ENCODE data around the gene IL4. TPM values are rescaled to one million over a fixed set of nuclear protein-coding genes. Genes with fewer than 3 reads are reported as not detected.

The IL4 gene
- polyA plus RNA-seq, 6 donors from 2014 or later: not detected

- DNase-seq: no peak
- Mint-ChIP-seq H3K4me1 (peaks cover 9 to 16% (median 14%) of the 10 kb centered on the region in 3 donors), H3K36me3 (no peaks in the 10 kb centered on the region), H3K27me3 (peaks cover 6 to 26% (median 26%) of the 10 kb centered on the region in 3 donors), H3K9me3 (no peaks in the 10 kb centered on the region), H3K27ac (no peak overlapping the region), H3K4me3 (no peak overlapping the region)
- ATAC-seq (ENCODE audit: low read depth in 2 of 2): no peak
Measured at GRCh38 chr5:132662004-132662401, 11.8 kb upstream of the IL4 start.

- Mint-ChIP-seq H3K27me3 (peaks cover 0 to 16% (median 15%) of the 10 kb centered on the region in 3 donors), H3K4me3 (peak overlapping the region in 1 of 8 donors; percentile 12), H3K4me1 (peaks cover 9 to 12% (median 12%) of the 10 kb centered on the region in 3 donors), H3K36me3 (no peaks in the 10 kb centered on the region), H3K9me3 (no peaks in the 10 kb centered on the region), H3K27ac (peak overlapping the region in 2 of 6 donors; percentile 65 to 94)
- ATAC-seq (ENCODE audit: low read depth in 2 of 2): peak; percentile 38 to 46
- DNase-seq: no peak
Measured at GRCh38 chr5:132662925-132663770, 10.6 kb upstream of the IL4 start.

- H3K4me1 Mint-ChIP-seq: peaks cover 9 to 12% (median 12%) of the 10 kb centered on the region in 3 donors
- peak in 1 of 2 donors; percentile 21 for ATAC-seq (ENCODE audit: low read depth in 2 of 2)
- no peak for DNase-seq
- peak overlapping the region in 2 of 6 donors; percentile 29 to 81 for H3K27ac Mint-ChIP-seq
- H3K9me3 Mint-ChIP-seq: no peaks in the 10 kb centered on the region
- peak overlapping the region in 1 of 8 donors; percentile 39 for H3K4me3 Mint-ChIP-seq
- H3K27me3 Mint-ChIP-seq: peaks cover 0 to 8% (median 8%) of the 10 kb centered on the region in 3 donors
- H3K36me3 Mint-ChIP-seq: no peaks in the 10 kb centered on the region
Measured at GRCh38 chr5:132663771-132664695, 9.8 kb upstream of the IL4 start.

DNA sequence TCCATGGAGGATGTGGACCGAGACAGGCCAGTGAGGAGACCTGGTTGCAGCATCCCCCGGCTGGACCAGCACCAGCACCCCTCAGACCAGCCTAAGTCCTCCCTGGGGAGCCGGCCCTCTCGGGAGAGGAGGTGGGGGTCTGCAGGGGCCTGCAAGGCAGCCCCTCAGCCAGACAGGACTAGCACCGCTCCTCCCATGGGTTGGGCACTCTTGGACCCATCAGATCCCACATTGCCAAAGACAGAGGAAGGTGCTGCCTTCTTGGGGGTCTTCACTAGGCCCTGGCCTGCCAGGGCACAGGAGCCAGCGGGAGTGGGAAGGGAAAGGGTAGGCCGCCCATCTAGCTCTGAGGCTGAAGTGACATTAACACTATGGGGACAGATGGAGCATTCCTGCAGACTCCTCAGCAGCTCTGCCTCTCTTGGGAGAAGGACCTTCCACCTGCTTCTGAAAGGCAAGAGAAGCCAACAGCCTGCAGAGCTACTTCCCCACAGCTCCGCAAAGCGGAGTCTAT, 9.0 kb upstream of the IL4 start:
- DNase-seq (no peak), ATAC-seq (ENCODE audit: low read depth in 2 of 2) (no peak)
- Mint-ChIP-seq H3K27me3 (peaks cover 0 to 10% (median 7%) of the 10 kb centered on the region in 3 donors), H3K27ac (peak overlapping the region in 1 of 6 donors; percentile 81), H3K9me3 (no peaks in the 10 kb centered on the region), H3K4me1 (peaks cover 9 to 12% (median 12%) of the 10 kb centered on the region in 3 donors), H3K36me3 (no peaks in the 10 kb centered on the region), H3K4me3 (no peak overlapping the region)

GRCh38 chr5:132665574-132666080, 8.2 kb upstream of the IL4 start:
- H3K36me3 Mint-ChIP-seq: no peaks in the 10 kb centered on the region
- DNase-seq: no peak
- ATAC-seq (ENCODE audit: low read depth in 2 of 2): no peak
- H3K4me1 Mint-ChIP-seq: peaks cover 9 to 12% (median 12%) of the 10 kb centered on the region in 3 donors
- no peak overlapping the region for H3K4me3 Mint-ChIP-seq
- H3K9me3 Mint-ChIP-seq: peaks cover 0 to 1% (median 0%) of the 10 kb centered on the region in 7 donors
- peak overlapping the region in 2 of 6 donors; percentile 33 to 65 for H3K27ac Mint-ChIP-seq
- H3K27me3 Mint-ChIP-seq: peaks cover 0 to 17% (median 14%) of the 10 kb centered on the region in 3 donors

DNA sequence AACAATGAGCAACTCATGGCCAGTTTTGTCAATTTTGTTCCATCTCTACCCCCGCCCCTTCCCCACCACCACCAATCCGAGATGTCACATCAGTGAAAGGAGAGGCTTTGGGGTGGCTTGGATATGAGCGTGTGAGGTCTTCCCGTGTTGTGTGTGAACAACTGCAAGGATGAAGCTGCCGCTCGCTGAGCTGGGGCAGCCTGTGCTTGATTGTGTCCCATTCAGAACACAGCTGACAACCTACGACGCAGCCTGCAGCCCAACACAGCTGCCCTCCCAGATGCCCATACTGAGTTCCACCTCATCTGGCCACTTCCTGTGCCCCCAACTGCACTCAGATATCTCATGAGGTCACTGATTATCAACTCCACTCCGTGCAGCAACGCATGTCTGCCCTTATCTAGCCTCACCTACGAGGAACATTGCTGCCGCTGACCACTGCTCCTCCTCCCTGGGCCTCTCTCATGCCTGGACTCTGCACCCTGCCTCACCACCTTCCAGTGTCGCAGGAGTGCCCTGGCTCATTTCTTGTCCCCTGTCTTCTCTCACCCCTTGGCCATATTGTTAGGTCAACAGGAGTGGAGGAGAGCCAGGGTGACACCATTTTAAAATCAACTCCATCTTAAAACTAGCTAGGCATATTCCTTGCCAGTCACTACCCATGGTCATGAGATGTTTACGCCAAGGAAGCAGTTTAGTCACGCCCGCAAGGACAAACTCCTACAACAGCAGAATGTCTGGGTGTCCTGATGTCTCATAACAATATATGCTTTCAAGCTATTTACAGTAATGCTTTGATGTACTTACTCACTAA, 7.3 kb upstream of the IL4 start:
- Mint-ChIP-seq H3K27ac (peak overlapping the region in 2 of 6 donors; percentile 44 to 68), H3K4me1 (peaks cover 5 to 7% (median 6%) of the 10 kb centered on the region in 3 donors), H3K27me3 (peaks cover 0 to 18% (median 17%) of the 10 kb centered on the region in 3 donors), H3K4me3 (no peak overlapping the region), H3K9me3 (peaks cover 0 to 4% (median 0%) of the 10 kb centered on the region in 7 donors), H3K36me3 (no peaks in the 10 kb centered on the region)
- no peak for ATAC-seq (ENCODE audit: low read depth in 2 of 2)
- no peak for DNase-seq

DNA sequence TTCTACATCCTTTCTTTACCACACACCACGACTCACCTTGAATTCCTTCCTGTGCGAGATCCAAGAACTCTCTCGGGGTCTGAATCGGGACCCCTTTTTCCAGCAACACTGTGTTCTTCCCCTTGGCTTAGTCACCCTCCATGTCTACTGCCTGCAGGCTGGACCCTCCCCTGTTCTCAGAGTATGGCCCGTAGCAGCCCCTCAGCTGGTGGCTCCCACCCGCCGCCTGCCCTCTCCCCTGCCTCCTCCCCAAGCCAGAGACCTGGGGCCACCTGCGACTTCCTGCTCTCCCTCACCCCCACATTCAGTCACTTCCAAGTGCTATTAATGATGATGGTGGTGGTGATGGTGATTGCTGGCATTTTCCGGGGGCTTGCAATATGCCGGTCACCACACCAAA, 6.5 kb upstream of the IL4 start:
- Mint-ChIP-seq H3K27ac (no peak overlapping the region), H3K27me3 (peaks cover 0 to 18% (median 17%) of the 10 kb centered on the region in 3 donors), H3K36me3 (no peaks in the 10 kb centered on the region), H3K4me1 (peaks cover 3 to 7% (median 6%) of the 10 kb centered on the region in 3 donors), H3K9me3 (peaks cover 0 to 4% (median 0%) of the 10 kb centered on the region in 7 donors), H3K4me3 (no peak overlapping the region)
- ATAC-seq (ENCODE audit: low read depth in 2 of 2): no peak
- DNase-seq: no peak

DNA sequence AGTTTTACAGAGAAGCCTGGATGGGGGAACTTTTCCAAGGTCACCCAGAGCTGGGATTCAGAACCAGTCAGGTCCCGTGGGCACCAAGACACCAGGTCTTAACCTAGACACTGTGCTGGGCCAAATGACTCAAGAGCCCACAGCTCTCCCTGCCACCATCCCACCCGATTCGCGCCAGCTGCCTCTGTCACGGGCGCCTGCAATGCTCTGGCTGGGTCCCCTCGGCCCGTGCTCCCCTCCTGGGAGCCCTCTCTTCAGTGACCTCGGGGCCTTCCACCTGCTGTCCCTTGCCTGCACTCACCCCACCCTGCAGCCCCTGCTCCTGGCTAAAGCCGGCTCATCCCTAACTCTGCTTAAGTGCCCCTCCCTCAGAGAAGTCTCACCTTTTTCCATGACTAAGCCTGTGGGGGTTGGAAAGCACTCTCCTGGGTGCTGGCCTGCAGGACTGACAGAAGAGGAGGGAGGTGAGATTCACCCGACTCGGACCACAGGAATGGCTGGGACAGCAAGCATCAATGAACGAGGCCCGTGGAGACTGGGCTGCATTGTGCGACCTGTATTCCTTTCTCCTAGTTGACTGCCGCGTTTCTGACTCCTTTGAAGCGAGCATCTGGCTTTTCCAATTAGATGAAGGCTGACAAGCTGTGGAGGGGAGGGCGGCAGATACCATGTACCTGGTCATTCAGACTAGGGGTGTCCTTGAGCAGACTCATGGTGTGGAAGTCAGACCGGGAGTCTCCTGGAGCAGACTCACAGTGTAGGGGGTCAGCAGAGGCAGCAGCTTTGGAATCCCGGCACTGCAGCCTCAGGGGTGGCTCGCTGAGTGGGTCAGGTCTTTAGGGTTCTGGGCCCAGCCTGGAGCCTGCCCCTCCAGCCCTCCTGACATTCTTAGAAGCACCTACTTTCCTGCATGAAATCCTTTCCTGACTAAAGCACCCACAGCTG, 5.8 kb upstream of the IL4 start:
- DNase-seq (no peak), ATAC-seq (ENCODE audit: low read depth in 2 of 2) (no peak)
- Mint-ChIP-seq H3K36me3 (no peaks in the 10 kb centered on the region), H3K9me3 (peaks cover 0 to 4% (median 0%) of the 10 kb centered on the region in 7 donors), H3K27ac (no peak overlapping the region), H3K4me3 (no peak overlapping the region), H3K4me1 (peaks cover 3% of the 10 kb centered on the region in 3 donors), H3K27me3 (peaks cover 0 to 18% (median 17%) of the 10 kb centered on the region in 3 donors)

DNA sequence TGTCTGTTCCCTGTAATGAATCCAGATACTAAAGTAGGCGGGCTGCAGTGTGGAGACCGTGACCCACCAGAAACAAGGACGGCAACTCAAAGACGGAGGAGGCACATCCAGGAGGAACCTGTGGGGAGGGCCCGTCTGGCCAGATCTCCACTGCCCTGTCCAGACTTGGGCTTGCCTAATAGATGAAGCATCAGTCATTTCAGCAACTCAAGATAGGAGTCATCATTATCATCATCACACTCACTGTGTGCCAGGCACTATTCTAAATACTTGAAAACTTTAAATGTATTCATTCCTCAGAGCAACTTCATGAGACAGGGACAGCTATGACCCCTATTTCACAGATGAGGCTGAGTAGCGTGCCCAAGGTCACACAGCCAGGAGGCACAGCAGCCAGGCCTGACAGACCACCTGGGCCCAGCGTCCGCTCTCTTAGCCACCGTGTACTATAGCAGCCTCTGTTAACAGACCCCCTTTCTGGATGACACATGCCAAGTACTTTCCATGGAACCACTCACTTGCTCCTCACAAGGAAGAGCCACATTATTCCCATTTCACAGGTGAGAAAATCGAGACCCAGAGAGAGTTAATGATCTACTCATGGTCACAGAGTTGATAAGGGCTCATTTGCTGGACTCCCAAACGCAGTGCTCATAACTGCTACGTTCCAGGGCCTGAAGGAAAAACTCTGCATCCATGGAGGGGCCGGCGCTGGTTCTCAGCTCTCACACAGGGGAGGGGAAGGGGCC, 4.9 kb upstream of the IL4 start:
- no peaks in the 10 kb centered on the region for H3K36me3 Mint-ChIP-seq
- no peaks in the 10 kb centered on the region for H3K4me1 Mint-ChIP-seq
- ATAC-seq (ENCODE audit: low read depth in 2 of 2) (no peak), DNase-seq (no peak)
- no peak overlapping the region for H3K4me3 Mint-ChIP-seq
- peaks cover 0 to 18% (median 17%) of the 10 kb centered on the region in 3 donors for H3K27me3 Mint-ChIP-seq
- peaks cover 0 to 4% (median 0%) of the 10 kb centered on the region in 7 donors for H3K9me3 Mint-ChIP-seq
- no peak overlapping the region for H3K27ac Mint-ChIP-seq

- no peak for DNase-seq
- H3K27me3 Mint-ChIP-seq: peaks cover 0 to 18% (median 17%) of the 10 kb centered on the region in 3 donors
- H3K9me3 Mint-ChIP-seq: peaks cover 0 to 4% (median 0%) of the 10 kb centered on the region in 7 donors
- H3K27ac Mint-ChIP-seq: no peak overlapping the region
- no peak for ATAC-seq (ENCODE audit: low read depth in 2 of 2)
- no peaks in the 10 kb centered on the region for H3K36me3 Mint-ChIP-seq
- no peak overlapping the region for H3K4me3 Mint-ChIP-seq
- H3K4me1 Mint-ChIP-seq: no peaks in the 10 kb centered on the region
Measured at GRCh38 chr5:132669455-132669820, 4.4 kb upstream of the IL4 start.

All from naive B cell (primary cell).